Fibroblast of skin of scalp (primary cell): ENCODE measurements around the gene TUBG2.

ENCODE experiments used
- DNase-seq: peaks from one replicate; pipeline ENCODE4 v3.0.0-alpha.2; 2013

TUBG2 gene

DNA sequence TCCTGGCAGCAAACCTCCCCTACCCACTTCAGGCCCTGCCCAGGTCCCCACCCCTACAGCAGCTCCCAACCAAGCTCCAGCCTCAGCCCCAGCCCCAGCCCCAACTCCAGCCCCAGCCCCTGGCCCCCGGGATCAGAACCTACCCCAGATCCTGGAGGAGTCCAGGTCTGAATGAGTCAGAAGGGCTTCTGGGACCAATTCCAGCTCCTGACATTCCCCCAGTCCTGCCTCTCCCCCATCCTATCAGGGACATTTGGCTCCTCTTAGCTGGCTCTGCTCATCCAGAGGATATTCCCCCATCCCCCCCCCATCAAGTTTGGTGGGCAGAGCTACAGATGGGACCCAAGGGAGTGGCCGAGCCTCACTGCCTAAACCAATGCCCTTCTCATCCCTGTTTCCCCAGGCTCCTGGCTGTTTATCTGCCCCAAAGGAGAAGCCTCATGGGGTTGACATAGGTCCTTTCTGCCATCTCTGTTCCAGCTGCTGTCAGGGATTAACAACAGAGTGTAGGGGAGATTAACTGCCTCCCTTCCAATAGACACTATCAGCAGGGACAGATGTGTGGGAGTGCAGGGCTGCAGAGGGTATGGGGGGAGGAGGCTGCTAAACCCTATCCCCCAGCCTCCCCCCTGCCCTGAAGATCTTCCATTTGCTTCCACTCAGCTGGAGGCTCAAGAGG lies 39.8 kb downstream of the TUBG2 start:
- peak; percentile 84 for DNase-seq

DNA sequence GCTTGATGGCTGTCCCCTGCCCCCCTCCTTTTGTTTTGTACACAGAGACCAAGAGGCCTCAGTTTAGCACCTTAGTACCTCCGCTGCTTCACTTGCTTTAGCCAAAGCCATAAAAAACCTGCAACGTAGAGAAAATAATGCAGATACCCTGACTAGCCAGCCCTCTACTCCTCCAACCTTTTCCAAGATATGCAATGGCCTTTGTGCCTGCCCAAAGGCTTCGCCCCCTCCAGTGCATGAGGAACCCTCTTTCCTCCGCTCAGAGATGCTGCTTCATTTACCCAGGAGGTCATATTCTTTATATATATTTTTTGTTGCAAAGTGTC lies 40.3 kb downstream of the TUBG2 start:
- DNase-seq: no peak

DNA sequence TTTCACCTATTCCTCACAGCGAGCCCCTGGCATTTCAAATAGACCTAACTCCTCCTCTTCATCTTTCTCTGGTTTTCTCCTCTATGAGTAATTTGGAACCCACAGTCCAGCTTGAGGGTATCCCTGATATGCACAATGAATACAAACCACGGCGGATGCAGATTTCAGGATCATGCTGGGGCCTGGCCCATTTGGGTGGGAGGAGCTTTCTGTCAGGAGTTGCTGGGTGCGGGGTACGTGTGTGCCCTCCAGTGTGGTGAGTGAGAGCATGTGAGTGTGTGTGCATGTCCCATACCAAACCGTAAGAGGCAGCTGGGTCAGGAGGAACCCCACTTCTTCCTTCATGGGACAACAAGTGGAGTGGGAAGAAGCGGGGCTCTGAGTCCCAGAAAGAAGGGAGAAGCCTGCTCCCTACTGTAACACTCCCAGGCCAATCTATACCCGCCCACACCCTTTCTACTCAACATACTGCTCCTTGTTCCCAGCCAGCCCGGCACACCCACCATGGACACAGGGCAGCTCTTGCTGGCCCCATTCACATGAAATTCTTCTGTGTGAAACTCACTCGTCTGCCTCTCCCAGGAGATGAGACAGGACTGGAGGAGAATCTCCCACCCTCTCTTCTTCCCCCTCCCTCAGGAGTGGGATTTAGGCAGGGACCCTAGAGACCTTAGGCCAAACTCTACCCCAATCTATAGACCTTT lies 41.7 kb downstream of the TUBG2 start:
- DNase-seq: no peak

DNA sequence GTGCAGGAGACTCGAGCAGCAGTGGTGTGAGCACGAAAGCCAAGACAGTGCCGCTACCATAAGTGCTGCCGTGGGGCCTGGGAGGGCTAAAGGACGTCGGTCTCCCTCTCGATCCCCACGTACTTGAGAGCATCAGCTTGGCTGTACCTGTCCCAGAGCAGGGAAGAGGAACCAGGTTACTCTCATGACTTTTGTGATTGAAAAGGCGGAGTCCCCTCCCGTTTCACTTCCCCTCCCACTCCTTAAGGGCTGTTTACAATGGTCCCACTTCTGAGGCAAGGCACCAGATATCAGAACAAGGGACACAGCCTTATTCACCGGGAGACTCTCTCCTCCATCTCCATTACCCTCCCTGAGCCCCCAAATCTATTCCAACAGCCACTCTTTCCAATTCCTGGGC lies 43.4 kb downstream of the TUBG2 start:
- no peak for DNase-seq

DNA sequence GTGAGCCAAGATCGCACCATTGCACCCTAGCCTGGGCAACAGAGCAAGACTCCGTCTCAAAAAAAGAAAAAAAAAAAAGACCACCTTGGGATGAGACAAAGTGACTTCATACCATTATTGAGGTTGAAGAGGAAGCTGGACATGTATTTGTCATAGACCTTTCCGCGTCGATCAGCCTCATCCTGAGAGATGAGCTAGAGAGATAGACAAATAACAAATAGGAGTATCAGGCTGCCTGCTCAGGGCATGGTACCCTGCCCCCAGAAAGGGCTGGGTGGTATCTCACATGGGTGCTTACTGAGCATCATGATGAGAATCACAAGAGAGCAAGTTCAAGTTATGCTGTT lies 45.4 kb downstream of the TUBG2 start:
- DNase-seq: no peak

DNA sequence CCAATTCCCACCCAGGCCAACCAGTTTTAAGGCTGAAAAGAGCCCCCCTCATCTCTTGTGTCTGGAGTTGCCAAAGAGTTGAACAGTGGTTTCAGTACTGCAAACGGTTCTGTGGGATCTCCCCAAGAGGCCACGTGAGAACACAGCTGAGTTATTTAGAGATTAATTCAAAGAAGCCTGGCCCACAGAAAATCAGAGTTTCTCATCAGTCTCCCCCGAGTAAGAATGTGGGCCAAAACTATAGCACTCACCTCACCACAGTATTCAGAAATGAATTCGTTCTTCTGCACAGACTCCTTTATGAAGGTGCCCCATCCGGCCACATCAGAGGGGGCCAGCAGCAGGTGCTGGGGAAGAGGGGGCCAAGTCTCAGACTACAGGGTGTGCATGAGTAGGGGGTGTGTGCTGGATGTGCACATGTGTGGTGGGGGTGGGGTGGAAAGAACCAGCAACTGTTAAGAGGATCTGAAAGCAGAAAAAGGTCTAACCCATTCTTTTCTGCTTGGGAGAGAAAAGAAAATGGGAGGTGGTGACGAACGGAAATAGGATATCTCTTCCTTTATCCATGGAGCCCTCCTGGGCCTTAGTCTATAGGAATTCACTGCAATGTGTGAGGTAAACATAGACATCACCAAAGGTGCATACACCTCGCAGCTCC lies 45.9 kb downstream of the TUBG2 start:
- no peak for DNase-seq

DNA sequence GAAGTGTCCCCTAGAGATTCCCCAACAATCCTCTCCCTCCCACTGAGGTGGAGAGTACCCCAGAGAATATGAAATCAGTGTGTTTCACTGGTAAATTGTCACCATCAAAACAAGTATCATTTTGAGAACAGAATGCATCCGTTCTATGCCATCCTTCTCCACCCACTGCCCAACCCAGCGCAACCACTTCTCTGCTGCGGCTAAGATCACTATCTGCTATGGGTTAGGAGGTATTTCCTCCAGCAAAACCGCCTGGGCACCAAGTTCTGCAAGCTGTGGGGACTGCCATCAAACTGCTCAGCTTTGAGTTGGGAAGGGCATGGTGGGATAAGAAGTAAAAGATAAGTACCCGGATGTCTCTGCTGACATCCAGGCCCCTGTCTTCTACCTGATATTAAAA lies 47.6 kb downstream of the TUBG2 start:
- DNase-seq: no peak

- no peak for DNase-seq
Measured at GRCh38 chr17:42708588-42708987, 49.5 kb downstream of the TUBG2 start.

DNA sequence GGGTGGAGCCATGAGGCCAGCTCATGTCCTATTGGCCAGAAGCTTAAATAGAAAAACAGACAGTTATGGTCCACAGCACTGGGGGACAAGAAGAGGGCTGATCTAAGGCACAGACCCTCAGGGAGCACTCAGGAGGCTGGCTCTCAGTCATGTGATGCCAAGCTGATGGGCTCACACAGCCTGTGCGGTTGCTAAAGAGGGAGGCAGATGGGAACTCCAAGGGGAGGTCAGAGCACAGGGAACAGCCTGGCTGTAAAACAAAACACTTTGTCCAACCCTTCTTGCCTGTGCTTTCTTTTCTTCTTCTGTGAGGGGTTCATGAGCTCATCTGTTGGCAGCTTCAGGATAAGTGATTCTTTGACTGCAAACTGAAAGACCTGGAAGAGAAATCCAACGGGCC lies 50.5 kb downstream of the TUBG2 start:
- no peak for DNase-seq
